ENCODE measurements around the gene GABPB2.

Gene GABPB2

GRCh38 chr1:151070474-151071276 is at the start of gene GABPB2:
Gene GABPB2 (plus strand): TSS chr1:151070761. CDS start chr1:151088190, 17,429 bp downstream.
- DNase-seq, result peak; percentile 96

- DNase-seq, result peak; percentile 90
Measured at GRCh38 chr1:151024540-151025146, 45.9 kb upstream of the GABPB2 start.

- DNase-seq, result no peak
Measured at GRCh38 chr1:151026460-151026859, 44.1 kb upstream of the GABPB2 start.

GRCh38 chr1:151032164-151032563 is 38.4 kb upstream of the GABPB2 start:
- DNase-seq, result no peak

- DNase-seq, result no peak
Measured at GRCh38 chr1:151035167-151035566, 35.4 kb upstream of the GABPB2 start.

- no peak for DNase-seq
Measured at GRCh38 chr1:151036356-151036755, 34.2 kb upstream of the GABPB2 start, which contains the start of gene BNIPL. Gene BNIPL (plus strand): TSS chr1:151036586. CDS start chr1:151036726, 140 bp downstream.

GRCh38 chr1:151037032-151037431 is 33.5 kb upstream of the GABPB2 start:
- DNase-seq, result no peak

- no peak for DNase-seq
Measured at GRCh38 chr1:151039521-151039920, 31.0 kb upstream of the GABPB2 start.

- no peak for DNase-seq
Measured at GRCh38 chr1:151043163-151043562, 27.4 kb upstream of the GABPB2 start.

- DNase-seq, result peak; percentile 84
Measured at GRCh38 chr1:151047591-151047924, 23.0 kb upstream of the GABPB2 start, which contains the start of gene C1orf56. Gene C1orf56 (plus strand): TSS chr1:151047751. CDS start chr1:151047848, 97 bp downstream.

GRCh38 chr1:151047925-151048644 is 22.5 kb upstream of the GABPB2 start:
- peak; percentile 86 for DNase-seq

GRCh38 chr1:151048645-151049032 is 21.9 kb upstream of the GABPB2 start:
- no peak for DNase-seq

GRCh38 chr1:151049458-151049857 is 21.1 kb upstream of the GABPB2 start:
- no peak for DNase-seq

- DNase-seq, result no peak
Measured at GRCh38 chr1:151050051-151050688, 20.4 kb upstream of the GABPB2 start.

- no peak for DNase-seq
Measured at GRCh38 chr1:151051356-151052009, 19.1 kb upstream of the GABPB2 start.

- DNase-seq, result no peak
Measured at GRCh38 chr1:151054971-151055547, 15.5 kb upstream of the GABPB2 start.

GRCh38 chr1:151055581-151055980 is 15.0 kb upstream of the GABPB2 start:
- DNase-seq, result no peak

GRCh38 chr1:151056149-151056548 is 14.4 kb upstream of the GABPB2 start:
- no peak for DNase-seq

- no peak for DNase-seq
Measured at GRCh38 chr1:151058692-151059091, 11.9 kb upstream of the GABPB2 start.

GRCh38 chr1:151059109-151060006 is 11.2 kb upstream of the GABPB2 start, which contains the start of gene CDC42SE1:
Gene CDC42SE1 (minus strand): TSS chr1:151059622. CDS start chr1:151055730, 3,892 bp downstream.
- peak; percentile 91 for DNase-seq
